K562 (cell line): ENCODE data around the gene PRPSAP2. TPM values are rescaled to one million over a fixed set of nuclear protein-coding genes. Genes with fewer than 3 reads are reported as not detected.

Experiments used
- ARID4B ChIP-seq: sonication (generic); formaldehyde crosslinking; IDR thresholded peaks from 2 replicates; pipeline ENCODE4 v1.8.0; 2022; ENCODE audit warnings: mild to moderate bottlenecking, missing genetic modification reagents
- BCOR ChIP-seq: fragments of 450-650 bp; IDR thresholded peaks from 2 replicates; pipeline ENCODE4 v1.6.1; 2016
- CBFA2T2 ChIP-seq: fragments of 450-650 bp; conservative IDR thresholded peaks from 2 replicates; pipeline ENCODE4 v1.6.1; 2017; ENCODE audit warnings: mild to moderate bottlenecking
- MCM2 ChIP-seq: fragments of 450-650 bp; IDR thresholded peaks from 2 replicates; pipeline ENCODE4 v1.6.1; 2017; ENCODE audit warnings: low read depth, mild to moderate bottlenecking
- MECOM ChIP-seq: fragments of 250-450 bp; sonication (Bioruptor Pico); IDR thresholded peaks from 2 replicates; pipeline ENCODE4 v1.8.0; 2022; ENCODE audit warnings: inconsistent platforms
- MEF2D ChIP-seq: conservative IDR thresholded peaks from 2 replicates; pipeline ENCODE4 v1.6.1; 2016; ENCODE audit warnings: low read depth, missing genetic modification characterization, missing compliant biosample characterization
- NBN ChIP-seq: fragments of 450-650 bp; IDR thresholded peaks from 2 replicates; pipeline ENCODE4 v1.6.1; 2016; ENCODE audit warnings: low read depth, mild to moderate bottlenecking
- THAP12 ChIP-seq: fragments of 250-450 bp; sonication (Bioruptor Pico); IDR thresholded peaks from 2 replicates; pipeline ENCODE4 v1.9.0; 2021; ENCODE audit warnings: mild to moderate bottlenecking, inconsistent platforms
- TSHZ1 ChIP-seq: fragments of 250-450 bp; sonication (Bioruptor Pico); IDR thresholded peaks from 2 replicates; pipeline ENCODE4 v1.4.0; 2020; ENCODE audit warnings: mild to moderate bottlenecking, moderate library complexity
- ZFX ChIP-seq: sonication (generic); formaldehyde crosslinking; IDR thresholded peaks from 2 replicates; pipeline ENCODE4 v1.8.0; 2022; ENCODE audit warnings: mild to moderate bottlenecking, missing genetic modification reagents, moderate library complexity
- ZNF589 ChIP-seq: fragments of 200-800 bp; sonication (Bioruptor generic); IDR thresholded peaks from 2 replicates; pipeline ENCODE4 v1.6.1; 2016; ENCODE audit warnings: low read depth, missing genetic modification characterization, missing compliant biosample characterization
- ZNF76 ChIP-seq: fragments of 250-450 bp; sonication (Bioruptor Pico); IDR thresholded peaks from 2 replicates; pipeline ENCODE4 v1.4.0; 2020; ENCODE audit warnings: mild to moderate bottlenecking, moderate library complexity, borderline replicate concordance
- polyA plus RNA-seq, 8 experiments: library from polyadenylated mRNA; depleted of rRNA in 4 of 8; stranded (reverse) in 5 of 8; unstranded in 3 of 8; fragments of >200 nt; fragmentation: Nextera tagmentation in 2 of 8; fragmentation: Illumina TruSeq in 1 of 8; extraction: Ambion mirVana in 2 of 8; extraction: Trizol in 1 of 8; gene quantifications; 2 replicates each; pipeline versions ENCODE4 v1.2.1 to v1.2.3, GENCODE V29; 2011 to 2014; ENCODE audit warnings: inconsistent platforms in 1 of 8, missing spikeins in 1 of 8
- total RNA-seq, 7 experiments: library from RNA; depleted of rRNA in 6 of 7; stranded (reverse); fragments of >200 nt in 6 of 7; fragmentation: Illumina TruSeq in 2 of 7; extraction: Trizol in 2 of 7; gene quantifications; 2 replicates each; pipeline versions ENCODE4 v1.2.1 to v1.2.3, GENCODE V29; 2011 to 2021; ENCODE audit warnings: low replicate concordance in 1 of 7

Gene PRPSAP2
- total and polyA plus RNA-seq, 9 of the 15 experiments (the other 6 are each of a cell fraction or from before 2014, with no cell fraction given): 15.5 to 56.7 (median 35.7) TPM

DNA sequence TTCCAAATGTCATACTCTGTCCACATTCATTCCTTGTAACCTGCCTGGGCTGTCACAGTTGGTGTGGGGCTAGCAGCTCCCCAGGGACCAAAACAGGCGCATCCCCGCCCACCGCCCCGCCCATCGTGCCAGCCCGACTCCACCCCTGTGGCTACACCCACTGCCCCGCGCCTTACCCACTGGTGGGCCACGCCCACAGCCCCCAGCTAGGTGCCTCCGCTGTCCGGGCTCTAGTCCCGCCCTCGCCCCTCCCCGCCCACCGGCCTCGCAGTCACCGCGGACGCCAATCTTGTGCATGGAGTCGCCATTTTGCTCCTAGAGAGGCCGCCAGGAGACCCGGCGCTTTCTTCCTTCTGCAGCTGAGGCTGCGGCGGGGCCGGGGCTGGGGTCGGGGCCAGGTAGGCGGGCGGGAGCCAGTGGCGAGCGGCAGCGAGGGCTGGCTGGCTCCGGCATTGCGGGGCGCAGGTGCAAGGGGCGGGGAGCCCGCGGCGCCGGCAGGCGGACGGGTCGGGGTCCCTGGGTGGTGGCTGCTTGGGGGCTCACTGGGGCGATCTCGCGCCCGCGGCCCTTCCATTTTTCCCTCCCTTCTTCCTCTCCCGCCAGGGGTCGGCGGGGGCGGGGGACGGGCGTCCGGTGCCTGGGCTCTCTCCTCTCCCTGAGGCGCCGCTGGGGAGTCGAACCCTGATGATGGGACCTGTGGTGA, at the start of gene PRPSAP2 (continued):
- peak; percentile 29; the same call in 1 of the 2 replicates for TF ChIP-seq ARID4B (CRISPR knock-in tag)
- no peak for TF ChIP-seq ZNF589 (CRISPR knock-in tag)
- no peak for TF ChIP-seq THAP12
- no peak for TF ChIP-seq MEF2D
- no peak for TF ChIP-seq ZNF76
- no peak for TF ChIP-seq TSHZ1
- peak; percentile 32 for TF ChIP-seq ZFX
- TF ChIP-seq NBN: no peak
- TF ChIP-seq BCOR: no peak
- TF ChIP-seq CBFA2T2: no peak
- TF ChIP-seq MECOM: no peak
- TF ChIP-seq MCM2: no peak
